Measurements from ENCODE around the gene PFDN2. TPM values are rescaled to one million over a fixed set of nuclear protein-coding genes. Genes with fewer than 3 reads are reported as not detected.

Gene PFDN2
- total and polyA plus RNA-seq, 2 of the 4 experiments (the other 2 are of a cell fraction): 62.4 to 179 TPM

DNA sequence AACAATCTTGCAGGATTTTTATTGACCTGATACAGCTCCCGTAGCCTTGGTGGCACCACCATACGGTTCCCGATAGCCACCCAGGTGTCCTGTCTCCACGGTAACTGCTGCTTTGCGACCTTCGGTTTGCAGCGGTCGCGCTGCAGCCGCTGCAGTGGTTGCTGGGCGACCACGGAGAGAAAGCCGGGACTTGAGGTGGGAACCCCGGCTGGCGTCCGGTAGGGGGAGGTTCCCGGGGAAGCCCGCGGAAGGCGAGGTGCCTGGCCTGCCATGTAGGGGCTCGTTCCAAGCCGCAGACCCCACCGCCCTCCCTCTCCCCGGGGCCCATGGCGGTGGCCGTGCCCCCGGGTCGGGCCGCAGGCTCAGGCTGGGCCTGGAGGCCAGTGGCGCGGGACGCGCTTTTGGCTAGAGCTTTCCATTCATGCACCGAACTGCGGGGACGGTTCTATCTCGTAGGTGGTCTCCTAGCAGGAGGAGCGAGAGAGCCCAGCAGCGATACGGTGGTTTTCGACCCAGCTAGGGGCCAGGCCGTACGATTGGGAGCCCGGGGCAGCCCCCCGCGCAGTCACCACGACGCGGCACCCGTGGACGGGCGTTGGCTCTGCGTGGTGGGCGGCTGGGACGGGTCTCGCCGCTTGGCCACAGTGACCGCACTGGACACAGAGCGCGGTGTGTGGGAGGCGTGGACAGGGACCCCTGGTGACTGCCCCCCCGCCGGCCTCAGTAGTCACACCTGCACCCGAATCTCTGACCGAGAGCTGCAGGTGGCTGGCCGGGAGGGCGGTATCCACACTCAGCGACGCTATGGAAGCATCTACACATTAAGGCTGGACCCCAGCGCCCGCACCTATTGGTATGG is 19.4 kb downstream of the PFDN2 start, which contains the start of gene KLHDC9:
KLHDC9 (plus strand) TSS at position 152 of the 859 bp plus-strand sequence; CDS start at position 327, 175 bp downstream.
- Histone ChIP-seq H3K4ac (ENCODE audit: low read depth, low read length) (0 out of 2 replicates have a peak within 1 kb of the TSS, but pooled peaks have one; percentile 12), H2BK5ac (ENCODE audit: low read depth, low read length, poor library complexity, severe bottlenecking) (no peak within 1 kb of the TSS), H3K9me3 (ENCODE audit: control insufficient read depth, insufficient read depth, low read length) (no peaks in the 10 kb centered on the region), H2AK9ac (replicated peaks; ENCODE audit: low read depth, low read length, poor library complexity) (peak within 1 kb of the TSS; percentile 68), H3K9me1 (ENCODE audit: insufficient read depth, low read length) (no peaks in the 10 kb centered on the region), H3K9ac (ENCODE audit: low read depth, low read length) (peak within 1 kb of the TSS; percentile 27; the same call in 1 of the 2 replicates), H3K4me2 (ENCODE audit: low read depth, low read length) (peak within 1 kb of the TSS; percentile 95), H4K5ac (ENCODE audit: low read depth, low read length) (no peak within 1 kb of the TSS), H4K20me1 (ENCODE audit: insufficient read depth, low read length) (peaks cover 18% of the 10 kb centered on the region), H2BK20ac (ENCODE audit: low read depth, low read length) (no peak within 1 kb of the TSS), H2AFZ (replicated peaks; ENCODE audit: low read length, poor library complexity) (peak within 1 kb of the TSS; percentile 85), H2BK120ac (ENCODE audit: low read depth, low read length) (no peak within 1 kb of the TSS), H2AK5ac (ENCODE audit: low read depth, low read length) (no peak within 1 kb of the TSS), H3K27me3 (ENCODE audit: control insufficient read depth, insufficient read depth, low read length) (no peaks in the 10 kb centered on the region), H3K23ac (ENCODE audit: low read depth, low read length) (peak within 1 kb of the TSS; percentile 55; the same call in 1 of the 2 replicates), H3K18ac (ENCODE audit: low read depth, low read length) (no peak within 1 kb of the TSS), H3K4me1 (ENCODE audit: control insufficient read depth, insufficient read depth, low read length) (peaks cover 5% of the 10 kb centered on the region; the same call in 1 of the 2 replicates), H3K36me3 (ENCODE audit: control insufficient read depth, insufficient read depth, low read length) (peaks cover 11% of the 10 kb centered on the region), H4K91ac (ENCODE audit: insufficient read depth, low read depth, low read length) (no peak within 1 kb of the TSS), H3K56ac (ENCODE audit: extremely low read depth, insufficient read depth, low read length) (no peak within 1 kb of the TSS), H2BK15ac (ENCODE audit: low read depth, low read length) (no peak within 1 kb of the TSS), H3K27ac (ENCODE audit: insufficient read depth, low read length) (no peak within 1 kb of the TSS), H3K79me1 (ENCODE audit: low read depth in 1 of 2, low read length in 2 of 2) (peaks cover 4 to 10% of the 10 kb centered on the region in 2 experiments; a peak in 2 of 4 replicates), H4K8ac (ENCODE audit: low read depth in 2 of 2, low read length in 2 of 2) (peak within 1 kb of the TSS in 1 of 2 experiments; percentile 36; a peak in 2 of 4 replicates), H3K4me3 (ENCODE audit: insufficient read depth, low read depth, low read length) (peak within 1 kb of the TSS; percentile 43), H3K14ac (replicated peaks; ENCODE audit: low read depth, low read length) (no peak within 1 kb of the TSS)
- no peak for TF ChIP-seq CEBPB (IDR thresholded peaks at IDR 0.05; ENCODE audit: low read depth, low read length)
- 0 out of 2 replicates have a peak, but pooled peaks have one; percentile 1 for TF ChIP-seq SMC3 (IDR thresholded peaks at IDR 0.05; ENCODE audit: low read depth, low read length)
- ATAC-seq (ENCODE audit: low read depth) (peak; percentile 73), DNase-seq (peak; percentile 54)
- intact Hi-C loops (cut with micrococcal nuclease) (loop anchor here (1.0 to 5.0 kb wide), 3 partner anchors 57 to 371 kb away; no protein-coding TSS in a partner anchor), dilution Hi-C loops (cut with HindIII; ENCODE audit: low sequenced_read_pairs, unreplicated experiment) (no loop called here), in situ Hi-C loops (cut with MboI; ENCODE audit: low sequenced_read_pairs) (loop anchor here (5.0 kb wide), 1 partner anchor 101 kb away; no protein-coding TSS in a partner anchor)
- no TSS peak for BruUV-seq (replicated peaks)
- WGBS, 2 experiments (ENCODE audit: extremely low coverage in 2 of 2, insufficient read length in 1 of 2): 8% methylated on average over 21 of the region's 71 CpGs; no CpG with 5 or more reads in 1 of the 2 experiments
- POLR2A ChIA-PET (ENCODE audit: unreplicated experiment): interaction anchor here (0.6 kb wide), 1 partner anchor 104 kb away, joined by 3 read pairs; the partner anchor contains the start of gene NDUFS2
- CTCF ChIA-PET: interaction anchor here (0.6 to 2.7 kb wide), 10 partner anchors 8 to 167 kb away, joined by 3 to 23 read pairs (median 4); partner anchors contain the start of genes USF1 and USP21
